ENCODE measurements around the gene FOXB2. TPM values are rescaled to one million over a fixed set of nuclear protein-coding genes. Genes with fewer than 3 reads are reported as not detected.

The FOXB2 gene
- total RNA-seq, 1 donor from 2014 or later: not detected

DNA sequence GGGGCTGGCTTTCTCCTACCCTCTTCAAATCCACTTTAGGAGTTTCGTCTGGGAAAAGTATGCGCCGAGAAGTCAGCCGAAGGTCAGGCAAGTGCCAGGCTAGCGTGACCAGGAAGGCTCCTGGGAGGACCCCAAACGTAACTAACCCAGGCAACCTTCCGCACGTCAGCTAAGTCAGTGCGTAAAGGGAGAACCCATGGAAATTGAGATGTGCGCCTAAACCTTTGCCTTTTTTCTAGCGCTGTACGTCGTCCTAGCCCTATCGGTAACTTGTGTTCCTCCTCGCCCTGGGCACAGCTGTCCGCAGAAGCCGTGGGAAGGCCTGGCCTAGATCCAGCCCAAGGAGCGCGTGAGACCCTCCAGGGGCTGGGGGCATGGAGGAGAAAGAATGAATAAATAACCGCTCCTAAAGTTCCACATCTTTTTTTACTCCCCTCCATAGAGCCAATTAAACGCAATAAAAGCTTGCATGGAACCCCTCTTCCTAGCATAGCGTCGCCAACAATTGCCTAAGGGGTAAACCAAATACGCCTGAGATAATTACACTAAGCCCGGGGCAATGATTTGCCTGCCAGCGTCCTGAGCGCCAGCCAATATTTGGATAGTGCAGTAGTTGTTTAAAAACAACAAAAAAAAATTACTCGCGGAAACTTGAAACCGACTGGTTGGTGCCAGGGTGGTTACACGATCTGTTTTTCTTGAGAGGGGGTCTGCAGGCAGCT, 4.0 kb upstream of the FOXB2 start:
- H3K27me3 Mint-ChIP-seq (ENCODE audit: unreplicated experiment): peaks cover 93% of the 10 kb centered on the region
- H3K9me3 Mint-ChIP-seq (ENCODE audit: unreplicated experiment): no peaks in the 10 kb centered on the region
- DNase-seq (ENCODE audit: extremely low spot score, unreplicated experiment): peak; percentile 54
- H3K4me1 Mint-ChIP-seq (ENCODE audit: unreplicated experiment): peaks cover 42% of the 10 kb centered on the region
- H3K4me3 Mint-ChIP-seq (ENCODE audit: unreplicated experiment): peak overlapping the region; percentile 10
- TF ChIP-seq, protein P1, sequence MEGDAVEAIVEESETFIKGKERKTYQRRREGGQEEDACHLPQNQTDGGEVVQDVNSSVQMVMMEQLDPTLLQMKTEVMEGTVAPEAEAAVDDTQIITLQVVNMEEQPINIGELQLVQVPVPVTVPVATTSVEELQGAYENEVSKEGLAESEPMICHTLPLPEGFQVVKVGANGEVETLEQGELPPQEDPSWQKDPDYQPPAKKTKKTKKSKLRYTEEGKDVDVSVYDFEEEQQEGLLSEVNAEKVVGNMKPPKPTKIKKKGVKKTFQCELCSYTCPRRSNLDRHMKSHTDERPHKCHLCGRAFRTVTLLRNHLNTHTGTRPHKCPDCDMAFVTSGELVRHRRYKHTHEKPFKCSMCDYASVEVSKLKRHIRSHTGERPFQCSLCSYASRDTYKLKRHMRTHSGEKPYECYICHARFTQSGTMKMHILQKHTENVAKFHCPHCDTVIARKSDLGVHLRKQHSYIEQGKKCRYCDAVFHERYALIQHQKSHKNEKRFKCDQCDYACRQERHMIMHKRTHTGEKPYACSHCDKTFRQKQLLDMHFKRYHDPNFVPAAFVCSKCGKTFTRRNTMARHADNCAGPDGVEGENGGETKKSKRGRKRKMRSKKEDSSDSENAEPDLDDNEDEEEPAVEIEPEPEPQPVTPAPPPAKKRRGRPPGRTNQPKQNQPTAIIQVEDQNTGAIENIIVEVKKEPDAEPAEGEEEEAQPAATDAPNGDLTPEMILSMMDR (IDR thresholded peaks at IDR 0.05): no peak
- H3K27ac Mint-ChIP-seq (ENCODE audit: unreplicated experiment): no peak overlapping the region
- H3K36me3 Mint-ChIP-seq (ENCODE audit: unreplicated experiment): no peaks in the 10 kb centered on the region

DNA sequence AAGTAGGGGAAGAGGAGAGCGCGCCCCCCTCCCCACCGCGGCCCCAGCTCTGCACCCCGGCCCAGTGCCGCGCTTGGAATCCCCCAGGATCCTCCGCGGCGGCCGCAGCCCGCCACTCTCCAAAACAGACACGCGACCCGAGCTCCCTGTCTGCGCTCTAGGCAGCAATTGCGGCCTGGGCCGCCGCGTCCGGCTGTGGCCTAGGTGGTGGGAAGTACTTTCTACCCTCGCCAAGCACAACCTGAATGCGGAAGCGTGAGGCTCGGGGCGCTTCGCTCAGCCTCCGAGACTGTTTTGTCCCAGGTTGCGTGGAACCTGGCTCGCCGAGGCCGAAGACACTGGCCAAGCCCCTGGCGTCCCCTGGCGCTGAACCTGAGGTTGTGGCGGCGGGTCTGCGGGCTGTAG, 3.3 kb upstream of the FOXB2 start:
- no peak overlapping the region for H3K27ac Mint-ChIP-seq (ENCODE audit: unreplicated experiment)
- peaks cover 92% of the 10 kb centered on the region for H3K27me3 Mint-ChIP-seq (ENCODE audit: unreplicated experiment)
- peak overlapping the region; percentile 10 for H3K4me3 Mint-ChIP-seq (ENCODE audit: unreplicated experiment)
- no peaks in the 10 kb centered on the region for H3K36me3 Mint-ChIP-seq (ENCODE audit: unreplicated experiment)
- DNase-seq (ENCODE audit: extremely low spot score, unreplicated experiment): no peak
- H3K4me1 Mint-ChIP-seq (ENCODE audit: unreplicated experiment): peaks cover 42% of the 10 kb centered on the region
- TF ChIP-seq, protein P1 (IDR thresholded peaks at IDR 0.05): no peak
- no peaks in the 10 kb centered on the region for H3K9me3 Mint-ChIP-seq (ENCODE audit: unreplicated experiment)

DNA sequence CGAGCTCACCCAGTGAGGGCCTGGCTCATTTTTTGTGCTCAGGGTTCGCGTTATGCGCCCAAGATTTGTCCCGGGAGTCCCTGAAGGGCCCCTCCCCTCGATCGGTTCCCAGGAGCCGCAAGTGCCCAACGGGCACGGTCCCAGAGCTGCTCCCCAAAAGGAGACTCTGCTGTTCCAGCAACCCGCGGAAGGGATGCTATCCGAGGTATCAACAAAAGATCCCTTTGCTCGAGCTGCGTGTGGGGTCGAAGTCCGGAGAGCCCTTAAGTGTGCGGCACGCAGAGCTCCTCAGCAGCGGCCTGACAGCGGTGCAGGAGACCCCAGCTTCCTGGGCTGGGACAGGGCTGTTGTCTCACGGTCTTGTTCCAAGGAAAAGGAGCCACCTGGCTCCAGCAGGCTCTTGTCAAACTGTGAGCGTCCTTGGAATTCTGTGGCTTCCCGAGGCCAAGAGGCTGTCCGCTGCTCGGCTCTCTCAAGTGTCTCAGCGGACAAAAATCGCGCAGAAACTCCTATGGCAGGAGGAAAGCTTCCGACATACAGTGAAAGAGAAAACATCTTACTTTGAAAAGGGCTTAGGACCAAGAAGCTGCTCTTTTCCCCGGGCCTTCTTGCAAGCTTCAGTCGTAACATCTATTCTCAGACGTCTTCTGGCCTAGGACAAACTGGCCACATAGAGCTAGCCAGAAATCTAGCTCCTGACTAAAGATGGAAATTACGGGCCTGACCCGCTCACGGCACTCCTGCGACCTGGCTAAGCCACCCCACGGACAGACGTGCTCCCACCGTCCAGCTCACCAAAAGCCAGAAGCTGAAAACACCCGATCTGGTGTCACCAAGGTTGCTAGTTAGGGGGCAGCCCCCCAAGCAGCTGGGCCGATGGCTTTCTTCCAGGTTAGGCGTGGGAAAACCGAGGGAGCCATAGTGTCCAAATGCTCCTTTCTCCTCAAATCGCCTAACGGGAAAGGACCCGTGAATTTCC, 2.6 kb upstream of the FOXB2 start:
- Mint-ChIP-seq H3K36me3 (ENCODE audit: unreplicated experiment) (no peaks in the 10 kb centered on the region), H3K9me3 (ENCODE audit: unreplicated experiment) (no peaks in the 10 kb centered on the region), H3K27me3 (ENCODE audit: unreplicated experiment) (peaks cover 91% of the 10 kb centered on the region), H3K27ac (ENCODE audit: unreplicated experiment) (no peak overlapping the region), H3K4me1 (ENCODE audit: unreplicated experiment) (peaks cover 48% of the 10 kb centered on the region), H3K4me3 (ENCODE audit: unreplicated experiment) (no peak overlapping the region)
- TF ChIP-seq, protein P1 (IDR thresholded peaks at IDR 0.05): no peak
- DNase-seq (ENCODE audit: extremely low spot score, unreplicated experiment): peak; percentile 82

DNA sequence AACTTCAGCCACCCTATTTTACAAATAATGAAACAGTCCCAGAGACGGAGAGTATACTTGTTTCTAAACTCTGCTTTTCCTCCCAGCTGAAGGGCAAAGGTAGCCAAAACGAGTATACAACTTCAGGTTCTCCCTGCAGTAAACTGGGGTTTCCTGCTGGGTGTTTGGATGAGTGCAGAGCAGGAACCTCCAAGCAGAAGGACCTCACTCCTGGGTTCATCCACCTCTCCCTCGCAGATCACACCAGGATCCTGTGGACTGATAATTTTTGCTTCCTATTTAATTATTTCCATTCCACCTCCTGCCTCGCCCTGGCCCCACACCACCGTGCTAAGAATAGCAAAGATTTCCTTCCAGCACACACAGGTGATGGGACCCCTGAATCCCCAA, 2.0 kb upstream of the FOXB2 start:
- H3K4me1 Mint-ChIP-seq (ENCODE audit: unreplicated experiment): peaks cover 47% of the 10 kb centered on the region
- H3K9me3 Mint-ChIP-seq (ENCODE audit: unreplicated experiment): no peaks in the 10 kb centered on the region
- TF ChIP-seq, protein P1 (IDR thresholded peaks at IDR 0.05): no peak
- H3K4me3 Mint-ChIP-seq (ENCODE audit: unreplicated experiment): no peak overlapping the region
- H3K27me3 Mint-ChIP-seq (ENCODE audit: unreplicated experiment): peaks cover 91% of the 10 kb centered on the region
- H3K36me3 Mint-ChIP-seq (ENCODE audit: unreplicated experiment): no peaks in the 10 kb centered on the region
- DNase-seq (ENCODE audit: extremely low spot score, unreplicated experiment): peak; percentile 25
- H3K27ac Mint-ChIP-seq (ENCODE audit: unreplicated experiment): no peak overlapping the region

Measured in osteocyte (in vitro differentiated cells).